ENCODE measurements around the gene CACNA1S.

DNA sequence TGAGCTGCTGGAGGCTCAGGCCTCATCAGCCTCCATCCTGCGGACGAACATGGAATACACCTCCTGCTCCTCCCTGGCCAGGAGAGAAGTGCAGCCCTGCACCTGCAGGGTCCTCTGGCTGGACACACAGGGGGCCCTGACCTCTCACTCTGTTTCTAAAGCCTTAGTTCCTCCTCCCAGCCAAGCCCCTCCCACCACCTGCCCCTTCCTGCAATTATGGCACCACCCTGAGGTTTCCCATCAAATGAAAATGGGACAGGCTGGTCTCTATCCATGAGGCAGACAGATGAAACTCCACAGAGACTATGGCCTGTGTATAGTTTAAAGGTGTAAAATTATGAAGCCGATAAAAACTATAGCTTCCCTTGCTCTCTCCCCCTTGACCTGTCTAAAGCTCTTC lies 42.6 kb downstream of the CACNA1S start:
- TF ChIP-seq, protein P1, sequence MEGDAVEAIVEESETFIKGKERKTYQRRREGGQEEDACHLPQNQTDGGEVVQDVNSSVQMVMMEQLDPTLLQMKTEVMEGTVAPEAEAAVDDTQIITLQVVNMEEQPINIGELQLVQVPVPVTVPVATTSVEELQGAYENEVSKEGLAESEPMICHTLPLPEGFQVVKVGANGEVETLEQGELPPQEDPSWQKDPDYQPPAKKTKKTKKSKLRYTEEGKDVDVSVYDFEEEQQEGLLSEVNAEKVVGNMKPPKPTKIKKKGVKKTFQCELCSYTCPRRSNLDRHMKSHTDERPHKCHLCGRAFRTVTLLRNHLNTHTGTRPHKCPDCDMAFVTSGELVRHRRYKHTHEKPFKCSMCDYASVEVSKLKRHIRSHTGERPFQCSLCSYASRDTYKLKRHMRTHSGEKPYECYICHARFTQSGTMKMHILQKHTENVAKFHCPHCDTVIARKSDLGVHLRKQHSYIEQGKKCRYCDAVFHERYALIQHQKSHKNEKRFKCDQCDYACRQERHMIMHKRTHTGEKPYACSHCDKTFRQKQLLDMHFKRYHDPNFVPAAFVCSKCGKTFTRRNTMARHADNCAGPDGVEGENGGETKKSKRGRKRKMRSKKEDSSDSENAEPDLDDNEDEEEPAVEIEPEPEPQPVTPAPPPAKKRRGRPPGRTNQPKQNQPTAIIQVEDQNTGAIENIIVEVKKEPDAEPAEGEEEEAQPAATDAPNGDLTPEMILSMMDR (IDR thresholded peaks at IDR 0.05; ENCODE audit: control extremely low read depth in 1 of 3, insufficient read depth in 1 of 3, low read depth in 1 of 3, low read length in 3 of 3) = no peak
- no peak for TF ChIP-seq CHD1 (IDR thresholded peaks at IDR 0.05; ENCODE audit: low read depth, low read length)
- TF ChIP-seq EZH2 (IDR thresholded peaks at IDR 0.05; ENCODE audit: low read depth, low read length, severe bottlenecking) = no peak
- no peak for TF ChIP-seq CBX8 (IDR thresholded peaks at IDR 0.05; ENCODE audit: borderline replicate concordance, low read depth, low read length)
- no peak for TF ChIP-seq NANOG (IDR thresholded peaks at IDR 0.05; ENCODE audit: insufficient read depth, low read depth, low read length, poor library complexity, severe bottlenecking)
- TF ChIP-seq TBP (IDR thresholded peaks at IDR 0.05; ENCODE audit: low read depth, low read length) = no peak
- no peak for TF ChIP-seq EP300 (IDR thresholded peaks at IDR 0.05; ENCODE audit: borderline replicate concordance in 1 of 2, low read depth in 2 of 2, low read length in 2 of 2)
- no peak for TF ChIP-seq MAFK (IDR thresholded peaks at IDR 0.05; ENCODE audit: low read depth, low read length)
- TF ChIP-seq, protein P2, sequence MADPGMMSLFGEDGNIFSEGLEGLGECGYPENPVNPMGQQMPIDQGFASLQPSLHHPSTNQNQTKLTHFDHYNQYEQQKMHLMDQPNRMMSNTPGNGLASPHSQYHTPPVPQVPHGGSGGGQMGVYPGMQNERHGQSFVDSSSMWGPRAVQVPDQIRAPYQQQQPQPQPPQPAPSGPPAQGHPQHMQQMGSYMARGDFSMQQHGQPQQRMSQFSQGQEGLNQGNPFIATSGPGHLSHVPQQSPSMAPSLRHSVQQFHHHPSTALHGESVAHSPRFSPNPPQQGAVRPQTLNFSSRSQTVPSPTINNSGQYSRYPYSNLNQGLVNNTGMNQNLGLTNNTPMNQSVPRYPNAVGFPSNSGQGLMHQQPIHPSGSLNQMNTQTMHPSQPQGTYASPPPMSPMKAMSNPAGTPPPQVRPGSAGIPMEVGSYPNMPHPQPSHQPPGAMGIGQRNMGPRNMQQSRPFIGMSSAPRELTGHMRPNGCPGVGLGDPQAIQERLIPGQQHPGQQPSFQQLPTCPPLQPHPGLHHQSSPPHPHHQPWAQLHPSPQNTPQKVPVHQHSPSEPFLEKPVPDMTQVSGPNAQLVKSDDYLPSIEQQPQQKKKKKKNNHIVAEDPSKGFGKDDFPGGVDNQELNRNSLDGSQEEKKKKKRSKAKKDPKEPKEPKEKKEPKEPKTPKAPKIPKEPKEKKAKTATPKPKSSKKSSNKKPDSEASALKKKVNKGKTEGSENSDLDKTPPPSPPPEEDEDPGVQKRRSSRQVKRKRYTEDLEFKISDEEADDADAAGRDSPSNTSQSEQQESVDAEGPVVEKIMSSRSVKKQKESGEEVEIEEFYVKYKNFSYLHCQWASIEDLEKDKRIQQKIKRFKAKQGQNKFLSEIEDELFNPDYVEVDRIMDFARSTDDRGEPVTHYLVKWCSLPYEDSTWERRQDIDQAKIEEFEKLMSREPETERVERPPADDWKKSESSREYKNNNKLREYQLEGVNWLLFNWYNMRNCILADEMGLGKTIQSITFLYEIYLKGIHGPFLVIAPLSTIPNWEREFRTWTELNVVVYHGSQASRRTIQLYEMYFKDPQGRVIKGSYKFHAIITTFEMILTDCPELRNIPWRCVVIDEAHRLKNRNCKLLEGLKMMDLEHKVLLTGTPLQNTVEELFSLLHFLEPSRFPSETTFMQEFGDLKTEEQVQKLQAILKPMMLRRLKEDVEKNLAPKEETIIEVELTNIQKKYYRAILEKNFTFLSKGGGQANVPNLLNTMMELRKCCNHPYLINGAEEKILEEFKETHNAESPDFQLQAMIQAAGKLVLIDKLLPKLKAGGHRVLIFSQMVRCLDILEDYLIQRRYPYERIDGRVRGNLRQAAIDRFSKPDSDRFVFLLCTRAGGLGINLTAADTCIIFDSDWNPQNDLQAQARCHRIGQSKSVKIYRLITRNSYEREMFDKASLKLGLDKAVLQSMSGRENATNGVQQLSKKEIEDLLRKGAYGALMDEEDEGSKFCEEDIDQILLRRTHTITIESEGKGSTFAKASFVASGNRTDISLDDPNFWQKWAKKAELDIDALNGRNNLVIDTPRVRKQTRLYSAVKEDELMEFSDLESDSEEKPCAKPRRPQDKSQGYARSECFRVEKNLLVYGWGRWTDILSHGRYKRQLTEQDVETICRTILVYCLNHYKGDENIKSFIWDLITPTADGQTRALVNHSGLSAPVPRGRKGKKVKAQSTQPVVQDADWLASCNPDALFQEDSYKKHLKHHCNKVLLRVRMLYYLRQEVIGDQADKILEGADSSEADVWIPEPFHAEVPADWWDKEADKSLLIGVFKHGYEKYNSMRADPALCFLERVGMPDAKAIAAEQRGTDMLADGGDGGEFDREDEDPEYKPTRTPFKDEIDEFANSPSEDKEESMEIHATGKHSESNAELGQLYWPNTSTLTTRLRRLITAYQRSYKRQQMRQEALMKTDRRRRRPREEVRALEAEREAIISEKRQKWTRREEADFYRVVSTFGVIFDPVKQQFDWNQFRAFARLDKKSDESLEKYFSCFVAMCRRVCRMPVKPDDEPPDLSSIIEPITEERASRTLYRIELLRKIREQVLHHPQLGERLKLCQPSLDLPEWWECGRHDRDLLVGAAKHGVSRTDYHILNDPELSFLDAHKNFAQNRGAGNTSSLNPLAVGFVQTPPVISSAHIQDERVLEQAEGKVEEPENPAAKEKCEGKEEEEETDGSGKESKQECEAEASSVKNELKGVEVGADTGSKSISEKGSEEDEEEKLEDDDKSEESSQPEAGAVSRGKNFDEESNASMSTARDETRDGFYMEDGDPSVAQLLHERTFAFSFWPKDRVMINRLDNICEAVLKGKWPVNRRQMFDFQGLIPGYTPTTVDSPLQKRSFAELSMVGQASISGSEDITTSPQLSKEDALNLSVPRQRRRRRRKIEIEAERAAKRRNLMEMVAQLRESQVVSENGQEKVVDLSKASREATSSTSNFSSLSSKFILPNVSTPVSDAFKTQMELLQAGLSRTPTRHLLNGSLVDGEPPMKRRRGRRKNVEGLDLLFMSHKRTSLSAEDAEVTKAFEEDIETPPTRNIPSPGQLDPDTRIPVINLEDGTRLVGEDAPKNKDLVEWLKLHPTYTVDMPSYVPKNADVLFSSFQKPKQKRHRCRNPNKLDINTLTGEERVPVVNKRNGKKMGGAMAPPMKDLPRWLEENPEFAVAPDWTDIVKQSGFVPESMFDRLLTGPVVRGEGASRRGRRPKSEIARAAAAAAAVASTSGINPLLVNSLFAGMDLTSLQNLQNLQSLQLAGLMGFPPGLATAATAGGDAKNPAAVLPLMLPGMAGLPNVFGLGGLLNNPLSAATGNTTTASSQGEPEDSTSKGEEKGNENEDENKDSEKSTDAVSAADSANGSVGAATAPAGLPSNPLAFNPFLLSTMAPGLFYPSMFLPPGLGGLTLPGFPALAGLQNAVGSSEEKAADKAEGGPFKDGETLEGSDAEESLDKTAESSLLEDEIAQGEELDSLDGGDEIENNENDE (IDR thresholded peaks at IDR 0.05; ENCODE audit: insufficient replicate concordance, low read length) = no peak
- TF ChIP-seq CHD2 (IDR thresholded peaks at IDR 0.05; ENCODE audit: low read length) = no peak
- TF ChIP-seq, protein P3, sequence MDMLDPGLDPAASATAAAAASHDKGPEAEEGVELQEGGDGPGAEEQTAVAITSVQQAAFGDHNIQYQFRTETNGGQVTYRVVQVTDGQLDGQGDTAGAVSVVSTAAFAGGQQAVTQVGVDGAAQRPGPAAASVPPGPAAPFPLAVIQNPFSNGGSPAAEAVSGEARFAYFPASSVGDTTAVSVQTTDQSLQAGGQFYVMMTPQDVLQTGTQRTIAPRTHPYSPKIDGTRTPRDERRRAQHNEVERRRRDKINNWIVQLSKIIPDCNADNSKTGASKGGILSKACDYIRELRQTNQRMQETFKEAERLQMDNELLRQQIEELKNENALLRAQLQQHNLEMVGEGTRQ (IDR thresholded peaks at IDR 0.05; ENCODE audit: low read length) = no peak
- no peak for TF ChIP-seq GTF2F1 (IDR thresholded peaks at IDR 0.05; ENCODE audit: borderline replicate concordance, low read depth, low read length)
- no peak for TF ChIP-seq HDAC2 (IDR thresholded peaks at IDR 0.05; ENCODE audit: borderline replicate concordance in 1 of 2, low read depth in 2 of 2, low read length in 2 of 2)

Measured in H1 (cell line).